M059J (cell line): ENCODE measurements around the gene CDYL. TPM values are rescaled to one million over a fixed set of nuclear protein-coding genes. Genes with fewer than 3 reads are reported as not detected.
A peak's percentile ranks its signal among the peaks of the same experiment; 100 is the strongest.
"Not testable (repeated sequence)": the region's sequence is repeated elsewhere in the genome, so short reads cannot be mapped to it uniquely, and the experiment has no call there.

Source experiments
- DNase-seq: peaks from one replicate; pipeline ENCODE4 v3.0.0-alpha.2; 2012; ENCODE audit warnings: low read depth
- total RNA-seq: library from RNA; depleted of rRNA; stranded (reverse); fragments of >200 nt; shearing (Covaris generic); gene quantifications from 2 replicates; pipeline ENCODE4 v1.2.3, GENCODE V29; 2014

CDYL gene
- total RNA-seq, 1 experiment from 2014 or later: 34.3 TPM

- DNase-seq: no peak
Observed at GRCh38 chr6:4844108-4844507, 67.9 kb downstream of the CDYL start.

- no peak for DNase-seq
Observed at GRCh38 chr6:4846387-4846786, 70.2 kb downstream of the CDYL start.

- peak; percentile 26 for DNase-seq
Observed at GRCh38 chr6:4848382-4849068, 72.3 kb downstream of the CDYL start.

- no peak for DNase-seq
Observed at GRCh38 chr6:4849226-4850022, 73.2 kb downstream of the CDYL start.

DNA sequence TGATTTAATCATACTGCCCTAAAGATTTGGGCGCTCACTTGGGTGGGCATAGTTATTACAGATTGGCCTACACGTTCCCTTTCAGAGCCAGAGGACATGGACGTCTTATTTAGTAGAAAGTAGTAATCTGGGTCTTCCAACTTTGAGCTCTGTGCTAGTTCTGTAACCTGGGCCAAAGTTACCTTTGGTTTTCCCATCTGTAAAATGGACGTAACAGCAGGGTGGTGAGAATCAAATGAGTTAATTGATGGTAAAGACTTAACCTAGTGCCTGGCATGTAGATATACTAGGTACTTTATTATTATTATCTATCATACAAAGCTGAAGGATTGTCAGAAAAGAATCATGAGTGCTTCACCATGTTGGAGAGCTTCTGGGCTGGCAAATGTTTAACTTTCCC, 74.8 kb downstream of the CDYL start:
- DNase-seq: no peak

- not testable (repeated sequence) for DNase-seq
Observed at GRCh38 chr6:4852186-4852585, 76.0 kb downstream of the CDYL start.

GRCh38 chr6:4852938-4853337, 76.7 kb downstream of the CDYL start:
- no peak for DNase-seq

DNA sequence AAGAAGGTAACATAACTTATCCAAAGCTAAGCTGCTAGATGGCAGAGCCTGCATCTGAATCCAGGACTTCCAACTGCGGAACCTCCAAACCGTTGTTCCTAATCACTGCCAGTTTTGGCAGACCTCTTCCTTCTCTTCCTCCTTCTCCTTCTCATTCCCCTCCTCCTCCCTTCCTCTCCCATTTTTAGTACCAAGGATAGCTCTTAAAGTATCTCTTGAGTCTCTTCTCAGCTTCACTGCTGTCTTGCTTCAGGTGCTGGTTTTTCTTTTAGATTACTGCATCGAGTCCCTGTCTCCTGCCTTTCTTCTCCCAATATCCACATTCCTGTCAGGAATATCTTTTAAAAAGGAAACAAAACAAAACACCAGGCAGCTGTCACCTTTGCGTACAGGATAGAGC, 77.1 kb downstream of the CDYL start:
- no peak for DNase-seq

DNA sequence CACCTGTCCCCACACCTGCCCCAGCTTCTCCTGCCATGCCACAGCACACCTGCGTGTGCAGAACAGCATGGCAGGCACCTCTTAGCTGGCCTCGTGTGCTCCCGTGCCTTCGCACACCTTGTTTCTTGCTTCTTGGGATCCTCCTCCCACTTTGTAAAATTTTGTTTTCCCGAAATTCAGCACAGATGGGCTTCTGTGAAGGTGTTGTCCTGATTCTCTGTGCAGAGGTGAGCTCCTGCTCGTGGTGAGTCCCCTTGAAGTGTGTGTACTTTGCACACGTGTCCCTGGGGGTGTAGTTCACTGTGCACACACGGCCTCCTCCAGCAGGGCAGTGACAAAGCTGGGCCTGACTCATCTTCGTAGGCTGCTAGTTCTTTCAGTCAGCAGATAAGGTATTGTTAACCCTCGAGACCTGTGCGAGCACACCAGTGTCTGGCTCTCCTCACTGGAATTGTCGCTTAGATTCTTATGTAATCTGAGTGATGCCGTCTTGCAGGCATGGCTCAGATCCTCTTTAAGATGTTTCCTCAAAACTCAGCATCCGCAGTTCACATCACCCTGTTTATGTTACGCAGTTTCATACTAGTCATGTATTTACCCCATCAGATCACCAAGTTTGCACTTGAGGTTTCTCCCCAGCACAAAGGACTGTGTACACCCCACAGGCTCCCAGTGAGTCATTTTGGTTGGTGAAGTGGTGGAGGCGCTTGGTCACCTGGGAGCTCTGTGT, 77.7 kb downstream of the CDYL start:
- DNase-seq: peak; percentile 49

DNA sequence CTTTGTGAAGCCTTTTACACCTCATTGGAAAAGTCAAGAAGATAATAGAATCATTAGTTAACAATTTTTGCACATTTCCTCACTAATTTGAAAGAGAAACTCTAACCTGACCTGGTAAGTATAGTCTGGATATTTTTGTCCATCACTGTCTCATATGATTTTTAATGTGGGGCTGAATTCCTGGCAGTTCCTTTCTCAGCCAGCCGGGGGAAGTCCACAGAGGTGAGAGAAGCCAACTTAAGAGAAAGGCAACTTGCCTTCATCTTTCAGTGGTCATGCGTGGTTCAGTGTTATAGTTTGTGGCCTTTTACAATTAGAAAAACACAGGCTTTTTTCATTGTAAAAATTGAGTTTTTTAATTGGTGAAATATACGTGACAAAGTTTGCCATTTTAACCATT, 80.6 kb downstream of the CDYL start:
- no peak for DNase-seq

DNA sequence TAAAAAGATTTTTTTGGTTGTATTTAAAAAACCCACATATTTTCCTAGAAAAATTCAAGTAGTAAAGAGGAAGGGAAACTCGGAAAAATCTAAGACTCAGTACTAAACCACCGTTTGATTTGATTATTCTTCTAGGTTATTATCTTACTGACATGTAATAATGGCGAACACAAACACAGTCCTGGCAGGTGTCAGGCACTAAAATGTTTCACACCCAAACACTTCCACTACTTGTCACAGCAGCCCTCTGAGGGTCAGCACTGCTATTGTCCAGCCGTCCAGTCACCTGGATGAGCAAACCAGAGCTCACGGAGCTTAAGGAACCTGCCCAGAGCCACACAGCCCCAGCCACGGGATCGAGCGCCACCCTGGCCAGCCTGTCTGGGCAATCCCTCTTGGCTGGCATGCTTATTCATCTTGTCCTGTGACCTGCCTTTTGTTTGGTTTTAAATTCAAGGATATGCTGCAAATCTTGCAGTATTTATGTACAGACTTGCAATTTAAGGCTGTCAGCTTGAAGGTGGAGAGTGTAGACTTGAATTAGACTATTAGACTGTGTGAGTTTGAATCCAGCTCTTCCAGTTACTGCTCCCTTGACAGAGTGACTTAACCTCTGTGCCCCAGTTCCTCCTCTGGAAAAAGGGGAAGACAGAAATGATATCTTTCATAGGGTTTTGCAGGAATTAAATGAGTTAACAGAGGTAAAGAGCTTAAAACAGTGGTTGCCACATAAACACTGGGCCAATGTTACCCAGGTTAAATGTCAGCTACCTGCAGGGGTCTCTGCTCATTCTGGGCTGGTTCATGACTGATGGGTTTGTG, 82.2 kb downstream of the CDYL start:
- DNase-seq: no peak

DNA sequence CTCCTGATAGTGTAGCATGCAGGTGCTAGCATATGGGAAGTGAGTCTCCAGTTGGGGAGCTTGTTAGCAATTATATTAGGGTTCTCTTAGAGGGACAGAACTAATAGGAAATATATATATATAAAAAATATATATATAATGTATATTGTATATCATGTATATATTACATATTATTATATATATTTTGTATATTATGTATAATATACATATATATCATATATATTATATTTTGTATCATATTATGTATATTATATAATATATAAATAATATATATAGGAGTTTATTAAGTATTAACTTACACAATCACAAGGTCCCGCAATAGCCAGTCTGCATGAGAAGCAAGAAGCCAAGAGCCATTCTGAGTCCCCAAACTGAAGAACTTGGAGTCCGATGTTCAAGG, 84.2 kb downstream of the CDYL start:
- no peak for DNase-seq

DNA sequence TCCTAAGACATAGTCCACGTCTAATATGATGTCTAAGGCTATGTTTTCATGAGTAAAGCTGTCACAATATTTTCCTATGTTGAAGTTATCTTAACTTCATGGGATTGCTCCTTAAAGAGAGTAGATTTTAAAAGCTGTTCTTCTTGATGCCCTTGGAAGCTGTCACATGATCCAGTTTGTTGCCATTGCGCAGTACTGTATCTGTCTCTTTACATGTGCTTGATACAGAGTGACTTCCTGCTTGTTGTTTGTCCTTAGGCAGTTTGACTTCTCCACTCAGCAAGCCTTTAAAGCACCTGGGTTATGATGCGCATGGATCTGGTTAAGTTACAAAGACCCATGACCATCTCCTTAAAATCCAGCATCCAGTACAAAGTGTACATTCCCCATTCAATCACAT, 85.4 kb downstream of the CDYL start:
- no peak for DNase-seq

DNA sequence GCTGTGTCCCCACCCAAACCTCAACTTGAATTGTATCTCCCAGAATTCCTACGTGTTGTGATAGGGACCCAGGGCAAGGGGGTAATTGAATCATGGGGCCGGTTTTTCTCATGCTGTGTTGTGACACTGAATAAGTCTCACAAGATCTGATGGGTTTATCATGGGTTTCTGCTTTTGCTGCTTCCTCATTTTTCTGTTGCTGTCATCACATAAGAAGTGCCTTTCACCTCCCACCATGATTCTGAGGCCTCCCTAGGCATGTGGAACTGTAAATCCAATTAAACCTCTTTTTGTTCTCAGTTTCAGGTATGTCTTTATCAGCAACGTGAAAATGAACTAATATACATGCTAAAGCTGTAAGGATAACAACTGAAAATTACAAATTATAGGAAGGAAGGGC, 88.3 kb downstream of the CDYL start:
- DNase-seq: no peak

DNA sequence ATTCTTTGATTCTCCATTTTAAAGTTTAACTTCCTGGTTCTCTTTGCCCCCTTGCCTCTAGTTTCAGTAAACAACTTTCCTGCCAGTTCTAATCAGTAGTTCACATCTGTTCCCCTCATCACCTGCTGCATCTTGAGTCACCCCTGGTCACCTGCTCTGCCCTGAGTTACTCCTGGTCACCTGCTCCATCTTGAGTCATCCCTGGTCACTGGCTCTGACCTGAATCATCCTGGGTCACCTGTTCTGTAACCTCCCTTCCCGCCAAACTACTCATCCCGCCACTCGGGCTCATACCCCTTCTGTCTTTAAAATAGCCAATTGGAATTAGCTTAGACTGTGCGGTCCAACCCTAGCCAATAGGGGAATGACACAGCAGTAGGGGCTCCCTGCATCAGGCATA, 88.8 kb downstream of the CDYL start:
- peak; percentile 27 for DNase-seq

DNA sequence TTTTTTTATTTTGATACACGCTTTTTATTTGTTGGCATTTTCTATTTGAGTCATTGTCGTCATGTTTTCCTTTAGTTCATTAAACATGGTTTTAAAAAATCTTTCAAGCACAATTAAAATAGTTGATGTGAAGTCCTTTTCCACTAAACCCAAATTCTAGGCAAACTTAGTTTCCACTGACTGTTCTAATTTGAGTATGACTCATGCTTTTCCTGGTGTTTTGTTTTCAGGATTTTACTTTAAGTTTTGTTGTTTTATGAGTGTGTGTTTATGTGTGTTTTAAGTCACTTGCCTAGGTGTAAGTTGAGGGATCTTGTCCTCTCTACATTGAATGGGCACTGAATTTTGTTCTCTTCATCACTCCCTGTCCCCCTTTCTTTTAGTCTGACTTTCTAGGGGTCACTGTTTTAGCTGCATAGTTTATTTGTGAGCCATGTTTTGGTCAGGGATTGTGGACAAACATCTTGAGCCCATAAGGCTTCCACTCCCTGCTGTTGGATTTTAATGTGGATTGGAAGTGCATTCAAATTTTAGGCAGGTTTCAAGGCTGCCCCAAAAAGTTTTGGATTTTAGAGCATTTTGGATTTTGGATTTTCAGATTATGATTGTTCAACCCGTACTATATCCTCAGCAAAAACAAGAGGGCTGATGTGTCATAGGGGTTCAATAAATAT, 94.8 kb downstream of the CDYL start:
- DNase-seq: peak; percentile 55

- DNase-seq: no peak
Observed at GRCh38 chr6:4871825-4872224, 95.6 kb downstream of the CDYL start.

DNA sequence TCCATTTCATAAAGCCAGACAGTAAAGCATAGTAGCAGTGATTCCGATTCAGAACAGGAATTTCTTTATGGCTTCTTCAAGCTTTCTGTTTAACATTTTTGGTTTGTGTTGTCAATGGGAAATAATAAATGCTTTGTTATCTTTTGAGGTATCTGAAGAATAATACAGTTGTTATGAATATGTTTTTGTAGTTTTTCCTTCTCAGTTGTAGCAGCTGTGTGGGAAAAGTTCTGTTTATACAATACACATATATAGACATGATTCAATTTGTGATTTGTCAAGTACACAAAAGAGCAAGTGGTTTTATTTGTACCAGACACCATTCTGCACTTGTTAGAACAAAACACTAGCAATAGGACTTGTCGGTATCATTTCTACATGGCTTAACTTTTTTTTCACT, 96.6 kb downstream of the CDYL start:
- no peak for DNase-seq

GRCh38 chr6:4873928-4874327, 97.7 kb downstream of the CDYL start:
- DNase-seq: no peak

DNA sequence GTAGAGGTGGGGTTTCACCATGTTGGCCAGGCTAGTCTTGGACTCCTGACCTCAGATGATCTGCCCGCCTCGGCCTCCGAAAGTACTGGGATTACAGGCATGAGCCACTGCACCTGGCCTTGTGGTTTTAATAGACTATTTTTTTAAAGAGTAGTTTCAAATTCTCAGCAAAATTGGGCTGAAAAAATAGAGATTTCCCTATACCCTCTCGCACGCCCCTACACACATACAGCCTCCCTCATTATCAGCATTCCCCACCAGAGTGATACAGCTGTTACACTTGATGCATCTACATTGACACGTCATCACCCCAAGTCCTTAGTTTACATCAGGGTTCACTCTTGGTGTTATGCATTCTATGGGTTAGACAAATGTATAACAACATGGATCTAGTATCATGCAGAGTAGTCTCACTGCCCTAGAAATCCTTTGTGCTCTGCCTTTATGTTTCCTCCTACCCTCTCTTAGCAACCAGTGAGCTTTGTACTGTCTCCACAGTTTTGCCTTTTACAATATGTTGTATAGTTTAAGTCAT, 103.6 kb downstream of the CDYL start:
- no peak for DNase-seq

- no peak for DNase-seq
Observed at GRCh38 chr6:4880363-4880762, 104.2 kb downstream of the CDYL start.
